Measurements from ENCODE around the gene RTN3.

The RTN3 gene

DNA sequence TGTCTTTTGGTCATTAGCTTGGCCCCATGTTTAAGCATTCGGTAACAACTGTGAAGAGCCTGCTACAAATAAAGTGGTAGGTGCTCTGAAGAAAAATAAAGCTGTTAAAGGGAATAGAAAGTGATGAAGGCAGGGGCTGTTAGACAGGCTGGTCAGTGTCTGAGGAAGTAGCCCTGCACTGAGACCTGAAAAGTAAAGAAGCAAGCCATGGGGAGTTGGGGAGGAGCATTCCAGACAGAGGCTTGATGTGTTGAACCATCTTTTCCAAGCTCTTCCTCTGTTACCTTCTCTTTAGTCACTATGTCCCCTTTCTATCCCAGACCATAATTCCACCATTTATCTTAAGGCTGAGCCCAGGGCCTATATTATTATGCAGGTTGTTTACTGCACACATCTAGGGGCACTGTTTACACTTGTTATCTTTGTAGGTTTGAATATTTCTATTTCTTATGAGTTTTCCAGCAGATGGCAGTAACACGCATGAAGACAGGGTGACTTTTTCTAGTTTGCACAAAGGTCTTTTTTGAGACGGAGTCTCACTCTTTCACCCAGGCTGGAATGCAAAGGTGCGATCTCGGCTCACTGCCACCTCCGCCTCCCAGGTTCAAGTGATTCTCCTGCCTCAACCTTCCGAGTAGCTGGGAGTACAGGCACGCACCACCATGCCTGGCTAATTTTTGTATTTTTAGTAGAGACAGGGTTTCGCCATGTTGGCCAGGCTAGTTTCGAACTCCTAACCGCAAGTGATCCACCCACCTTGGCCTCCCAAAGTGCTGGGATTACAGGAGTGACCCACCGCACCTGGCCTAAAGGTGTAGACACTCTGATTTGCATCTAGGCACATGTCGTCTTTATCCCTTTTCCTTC lies 64.2 kb downstream of the RTN3 start:
- DNase-seq (ENCODE audit: low spot score), result no peak

DNA sequence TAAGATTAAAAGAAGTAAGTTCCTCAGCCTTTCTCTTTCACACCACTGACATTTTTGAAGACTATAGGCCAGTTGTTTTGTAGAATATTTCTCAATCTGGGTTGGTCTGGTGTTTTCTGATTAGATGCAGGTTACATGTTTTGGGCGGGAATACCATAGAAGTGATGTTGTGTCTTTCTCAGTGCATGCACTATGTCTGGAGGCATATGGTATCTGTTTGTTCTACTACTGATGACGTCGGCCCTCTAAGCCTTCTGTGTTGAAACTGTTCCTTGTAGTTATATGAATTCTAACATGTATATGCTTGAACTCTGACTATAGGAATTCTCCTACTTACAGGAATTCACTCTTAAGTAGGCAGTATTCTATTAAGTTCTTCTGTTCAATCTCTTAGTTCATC lies 65.7 kb downstream of the RTN3 start:
- DNase-seq (ENCODE audit: low spot score), result no peak

DNA sequence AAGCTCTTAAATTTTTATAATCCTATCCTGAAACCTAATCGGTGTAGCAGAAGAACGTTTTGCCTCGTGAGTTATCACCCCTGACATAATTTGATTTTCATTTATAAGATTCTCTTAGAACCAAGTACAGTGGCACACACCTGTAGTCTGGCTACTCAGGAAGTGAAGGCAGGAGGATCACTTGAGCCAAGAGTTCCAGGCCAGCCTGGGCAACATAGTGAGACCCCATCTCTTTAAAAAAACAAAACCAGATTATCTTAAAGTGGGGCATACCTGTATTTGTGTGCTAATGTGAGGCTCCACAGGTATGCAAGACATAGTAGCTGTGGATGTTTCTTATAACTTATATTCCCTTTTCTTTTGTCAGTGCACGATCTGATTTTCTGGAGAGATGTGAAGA lies 68.3 kb downstream of the RTN3 start:
- no peak for DNase-seq (ENCODE audit: low spot score)

- no peak for DNase-seq (ENCODE audit: low spot score)
Measured at GRCh38 chr11:63756919-63757761, 75.8 kb downstream of the RTN3 start.

DNA sequence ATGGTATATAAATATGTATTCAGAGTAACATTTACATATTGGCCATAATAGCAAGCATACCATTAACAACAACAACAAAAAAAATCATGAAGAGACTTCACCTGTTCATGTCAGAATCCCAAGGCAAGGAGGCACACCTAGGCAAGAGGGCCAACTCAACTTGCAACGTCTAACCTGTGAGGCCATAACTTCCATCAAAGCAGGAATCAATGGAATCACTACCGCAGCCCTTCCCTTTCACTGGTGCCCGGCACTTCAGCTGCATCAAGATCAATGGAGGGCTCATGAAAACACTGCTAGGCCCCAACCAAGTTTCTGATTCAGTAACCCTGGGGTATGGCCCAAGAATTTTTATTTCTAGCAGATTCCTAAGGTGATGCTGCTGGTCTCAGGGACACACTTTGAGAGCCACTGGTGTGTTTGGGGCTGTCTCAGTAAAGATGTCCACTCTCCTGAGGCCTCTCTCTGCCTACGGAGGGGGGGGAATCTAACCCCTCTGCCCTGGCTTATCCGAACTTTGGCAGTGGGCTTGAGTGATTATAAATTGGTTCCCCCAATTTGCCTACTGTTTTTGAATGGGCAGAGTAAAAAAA lies 79.3 kb downstream of the RTN3 start:
- DNase-seq (ENCODE audit: low spot score), result no peak

DNA sequence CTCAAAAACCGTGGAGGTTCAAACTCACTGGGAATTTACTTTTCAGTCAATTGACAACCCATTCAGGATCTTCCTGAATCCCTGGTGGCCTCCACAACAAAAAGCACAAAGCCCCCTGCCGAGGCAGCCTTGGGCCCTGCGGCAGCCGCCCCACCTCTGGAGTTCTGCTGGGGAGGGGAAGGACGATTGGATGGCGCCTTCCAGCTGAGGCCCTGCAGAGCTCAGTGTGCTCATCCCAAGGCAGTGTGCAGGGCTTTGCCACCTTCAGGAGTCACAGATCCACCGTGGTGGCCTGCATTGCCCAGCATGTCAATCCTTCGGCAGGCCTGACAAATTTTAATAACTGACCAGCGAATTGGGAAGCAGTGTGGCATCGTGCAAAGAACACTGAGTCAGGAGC lies 79.9 kb downstream of the RTN3 start:
- DNase-seq (ENCODE audit: low spot score), result no peak

DNA sequence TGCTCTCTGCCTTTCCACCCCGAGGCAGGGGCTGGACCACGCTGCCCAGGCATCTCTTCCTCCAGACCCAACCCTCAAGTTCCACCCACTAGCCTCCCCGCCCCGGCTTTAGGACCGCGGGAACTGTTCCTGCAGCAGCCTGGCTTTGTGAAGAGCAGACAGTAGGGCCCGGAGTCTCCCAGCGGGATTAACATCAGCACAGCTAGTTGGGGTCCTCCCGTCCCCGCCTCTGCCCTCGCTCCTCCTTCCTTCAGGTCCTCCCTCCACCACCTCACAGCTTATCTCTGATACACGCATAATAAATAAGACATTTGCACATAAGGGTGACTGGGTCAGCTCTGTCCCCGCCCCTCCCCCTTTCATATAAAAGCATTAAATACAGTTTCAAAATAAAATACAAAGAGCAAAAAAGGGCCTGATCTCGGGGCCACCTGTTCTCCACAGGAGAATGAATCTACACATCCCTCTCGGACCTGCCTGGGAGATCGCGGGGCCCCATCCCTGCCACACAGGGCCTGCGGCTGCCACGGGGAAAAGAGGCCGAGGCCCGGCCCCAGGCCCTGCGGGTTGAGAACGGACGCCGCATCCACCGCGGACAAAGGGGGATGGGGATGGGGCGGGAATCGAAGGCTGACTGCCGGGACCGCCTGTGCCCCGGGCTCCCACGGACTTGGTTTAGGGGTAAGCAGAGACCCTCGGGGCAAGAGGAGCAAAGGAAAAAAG lies 80.8 kb downstream of the RTN3 start:
- no peak for DNase-seq (ENCODE audit: low spot score)

- no peak for DNase-seq (ENCODE audit: low spot score)
Measured at GRCh38 chr11:63762654-63763495, 81.6 kb downstream of the RTN3 start.

- no peak for DNase-seq (ENCODE audit: low spot score)
Measured at GRCh38 chr11:63763496-63764339, 82.4 kb downstream of the RTN3 start.

- no peak for DNase-seq (ENCODE audit: low spot score)
Measured at GRCh38 chr11:63764340-63764678, 83.0 kb downstream of the RTN3 start.

DNA sequence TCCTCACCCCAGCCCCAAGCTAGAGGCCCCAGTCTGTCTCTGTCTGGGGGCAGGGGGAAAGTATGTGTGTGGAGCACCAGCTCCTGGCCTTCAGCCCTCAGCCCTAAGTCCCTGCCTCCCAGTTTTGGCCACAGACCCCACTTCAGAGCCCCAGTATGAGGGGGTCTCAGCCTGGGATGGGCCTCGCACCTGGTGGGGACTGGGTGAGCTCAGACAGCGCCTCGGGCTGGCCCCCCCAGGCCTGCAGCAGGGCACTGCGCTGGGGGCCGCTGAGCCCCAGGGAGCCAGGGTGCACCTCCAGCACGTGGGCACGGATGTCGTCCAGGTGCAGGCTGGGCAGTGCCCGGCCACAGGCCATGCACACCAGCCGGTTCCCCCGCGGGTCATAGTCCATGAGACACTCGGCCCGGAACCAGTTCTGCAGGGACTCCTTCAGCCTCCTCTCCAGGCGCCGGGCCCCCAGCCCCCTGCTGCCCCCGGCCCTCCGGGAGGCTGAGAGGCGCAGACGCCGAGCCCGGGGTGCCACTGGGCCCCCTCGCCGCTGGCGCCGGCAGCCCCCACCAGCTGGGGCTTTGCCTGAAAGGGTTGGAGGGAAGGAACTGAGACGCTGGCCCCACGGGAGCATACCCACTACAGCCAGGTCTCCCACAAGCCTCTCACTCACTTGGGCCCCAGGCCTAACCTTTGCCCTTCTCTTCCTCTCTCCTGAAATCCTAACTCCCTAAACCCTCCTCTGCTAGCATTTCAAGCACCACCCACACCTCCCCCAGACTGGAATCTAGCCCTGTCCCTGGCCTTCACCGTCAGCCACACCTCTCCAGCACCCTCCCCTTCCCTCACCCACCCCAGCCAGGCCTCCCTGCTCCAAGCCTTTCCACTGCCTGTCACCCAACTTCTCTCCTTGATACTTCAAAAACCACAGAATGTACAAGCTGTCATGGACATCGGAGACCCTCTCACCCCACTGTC lies 83.7 kb downstream of the RTN3 start:
- no peak for DNase-seq (ENCODE audit: low spot score)

- DNase-seq (ENCODE audit: low spot score), result no peak
Measured at GRCh38 chr11:63765688-63766241, 84.5 kb downstream of the RTN3 start.

- no peak for DNase-seq (ENCODE audit: low spot score)
Measured at GRCh38 chr11:63766531-63767235, 85.4 kb downstream of the RTN3 start.

- no peak for DNase-seq (ENCODE audit: low spot score)
Measured at GRCh38 chr11:63767267-63767564, 85.9 kb downstream of the RTN3 start.

GRCh38 chr11:63767565-63768236 lies 86.4 kb downstream of the RTN3 start:
- peak; percentile 45 for DNase-seq (ENCODE audit: low spot score)

- no peak for DNase-seq (ENCODE audit: low spot score)
Measured at GRCh38 chr11:63768237-63769041, 87.1 kb downstream of the RTN3 start, which contains the start of gene ZFTA. TSS of gene ZFTA (minus strand) at chr11:63768775. CDS start at chr11:63768622, 153 bp downstream.
